Heart left ventricle (tissue), 16 donors: ENCODE data around the gene NPTX1. TPM values are rescaled to one million over a fixed set of nuclear protein-coding genes. Genes with fewer than 3 reads are reported as not detected.

Source experiments
- ATAC-seq, 4 donors: fragments of 200-7000 bp; cut with Tn5 transposase; one replicate each; pipeline ENCODE4 v1.9.1; 2020 to 2022; ENCODE audit warnings: moderate library complexity in 4 of 4, mild to moderate bottlenecking in 3 of 4, moderate number of reproducible peaks in 1 of 4
- DNase-seq, 5 donors: peaks; one replicate each; pipeline ENCODE4 v3.0.0-alpha.2; 2020
- H3K27ac ChIP-seq, 12 donors: fragments of 200-600 bp; sonication (generic) in 4 of 12; one replicate each; pipeline versions ENCODE4 v1.5.0 to v1.8.0; 2016 to 2022; ENCODE audit warnings: mild to moderate bottlenecking in 2 of 12
- H3K27me3 ChIP-seq, 9 donors: fragments of 200-600 bp; sonication (generic) in 2 of 9; one replicate each; pipeline versions ENCODE4 v1.5.1 to v1.8.0; 2016 to 2022; ENCODE audit warnings: mild to moderate bottlenecking in 3 of 9
- H3K36me3 ChIP-seq, 9 donors: fragments of 200-600 bp; sonication (generic) in 2 of 9; one replicate each; pipeline versions ENCODE4 v1.5.0 to v1.8.0; 2018 to 2022; ENCODE audit warnings: mild to moderate bottlenecking in 2 of 9
- H3K4me1 ChIP-seq, 12 donors: fragments of 200-600 bp; sonication (generic) in 4 of 12; one replicate each; pipeline versions ENCODE4 v1.5.0 to v1.8.0; 2016 to 2022; ENCODE audit warnings: mild to moderate bottlenecking in 3 of 12
- H3K4me3 ChIP-seq, 12 donors: fragments of 200-600 bp; sonication (generic) in 4 of 12; one replicate each; pipeline versions ENCODE4 v1.5.0 to v1.8.0; 2017 to 2022; ENCODE audit warnings: mild to moderate bottlenecking in 9 of 12, moderate library complexity in 4 of 12
- H3K9me3 ChIP-seq, 12 donors: fragments of 200-600 bp; sonication (generic) in 4 of 12; one replicate each; pipeline versions ENCODE4 v1.5.0 to v1.8.0; 2016 to 2022; ENCODE audit warnings: mild to moderate bottlenecking in 1 of 12
- CTCF ChIP-seq, 12 donors: fragments of 200-600 bp; sonication (generic) in 4 of 12; IDR thresholded peaks; one replicate each; pipeline versions ENCODE4 v1.5.0 to v1.8.0; 2018 to 2022; ENCODE audit warnings: antibody characterized with exemption in 12 of 12, mild to moderate bottlenecking in 5 of 12
- POLR2A ChIP-seq, 2 donors: fragments of 450-650 bp; IDR thresholded peaks; one replicate each; pipeline ENCODE4 v1.6.1; 2017; ENCODE audit warnings: antibody characterized with exemption in 2 of 2, mild to moderate bottlenecking in 2 of 2, moderate library complexity in 2 of 2
- WGBS, 4 donors: extraction: QIAGEN DNeasy Blood & Tissue Kit in 2 of 4; methylation state at CpG; one replicate each; pipeline versions ENCODE4 v1.1.5 to v1.1.7; 2013 to 2018; 5-methylcytosine and 5-hydroxymethylcytosine counted together
- intact Hi-C, 10 donors: fragments of 100-400 bp; cut with DNase I; formaldehyde crosslinking; loops; one replicate each; pipeline versions ENCODE4 v1.11.1 to v1.14.2; 2022
- polyA plus RNA-seq, 2 donors: library from polyadenylated mRNA; stranded (reverse); fragments of 200-250 nt; gene quantifications; one replicate each; pipeline ENCODE4 v1.2.3, GENCODE V29; 2013
- total RNA-seq, 9 donors: library from RNA; depleted of rRNA in 2 of 9; stranded (reverse); fragments of >200 nt in 2 of 9; fragmentation: NEBNext Ultra II Directional in 3 of 9; extraction: Animal tissue kit (Norgen Biotek cat#: 25700) in 3 of 9; gene quantifications; one replicate each; pipeline versions ENCODE4 v1.1.0 to v1.2.4, GENCODE V29; 2016 to 2023
- donor health status: ischemic (EF 13 %, LVEDD 7.1; RV severe dilation, severe dysfunction).
- donor health status: healthy with polysubstance abuse.
- donor health status: DM: no; HTN: yes; CAD: no.
- donor health status: DM: no; HTN: no; CAD: no.
- donor health status: ischemic (EF 25% LVEDD 6.9; RV normal size, moderate dysfunction).
- donor health status: ischemic (EF 25% LVEDD 5.7; RV mildly dilated, moderate dysfunction).
- donor health status: healthy.
- donor health status: DM: yes; HTN: yes; CAD: no.
- donor health status: ischemic (EF 35%, LVEDD 5.7; RV mildly dilated, moderate dysfunction).
- donor health status: nonischemic (EF 11% LVEDD 7.7; RV severe dilation, severe dysfunction).
- donor health status: DM: yes; HTN: yes; CAD: no.
- donor health status: PGD.
- donor health status: ischemic (EF 29% LVEDD 5.4; RV normal size, mild dysfunction).
- donor health status: nonischemic (EF 23%, LVEDD 6.1; RV moderate dilation, normal function).

The NPTX1 gene
- total and polyA plus RNA-seq, 11 donors, result 0.01 to 0.58 (median 0.09) TPM; not detected in 7

DNA sequence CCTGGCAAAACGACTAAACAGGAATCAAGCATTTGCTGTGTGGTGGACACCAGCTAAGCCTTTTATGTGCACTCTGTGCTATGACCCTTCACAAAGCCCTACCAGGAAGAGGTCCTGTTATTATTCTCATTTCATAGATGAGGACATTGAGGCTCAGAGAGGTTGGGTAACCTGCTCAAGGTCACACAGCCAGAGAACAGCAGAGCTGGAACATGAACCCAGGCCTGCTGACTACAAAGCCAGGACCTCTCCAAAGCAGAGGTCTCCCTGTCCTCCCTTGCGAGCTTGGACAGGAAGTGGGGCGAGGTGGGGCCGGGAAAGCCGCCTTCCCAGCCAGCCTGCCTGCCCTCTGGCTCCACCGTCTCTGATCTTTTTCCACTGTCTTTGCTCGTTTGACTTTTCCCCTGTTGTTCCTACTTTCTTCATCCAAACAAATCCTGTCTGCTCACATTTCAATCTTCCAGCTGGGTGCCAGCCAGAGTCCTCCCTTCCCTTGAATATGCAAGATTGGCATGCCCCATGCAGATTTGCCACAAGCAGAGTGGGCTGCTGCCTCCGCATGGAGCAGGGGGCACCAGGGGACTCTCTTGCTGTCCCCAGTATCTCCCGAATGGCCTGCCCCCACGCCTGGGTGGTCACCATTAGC is 44.5 kb upstream of the NPTX1 start:
- no peak for DNase-seq
- TF ChIP-seq CTCF (IDR thresholded peaks at IDR 0.05) (no peak), POLR2A (IDR thresholded peaks at IDR 0.05) (no peak)
- Histone ChIP-seq H3K4me3 (no peak overlapping the region), H3K4me1 (no peaks in the 10 kb centered on the region), H3K9me3 (no peaks in the 10 kb centered on the region), H3K27ac (no peak overlapping the region), H3K36me3 (no peaks in the 10 kb centered on the region), H3K27me3 (peaks cover 0 to 20% (median 0%) of the 10 kb centered on the region in 9 donors)
- ATAC-seq, result no peak
- WGBS, 4 donors, result 45 to 56% (median 47%) methylated on average over 10 of the region's 10 CpGs
- intact Hi-C loops, result no loop called here

DNA sequence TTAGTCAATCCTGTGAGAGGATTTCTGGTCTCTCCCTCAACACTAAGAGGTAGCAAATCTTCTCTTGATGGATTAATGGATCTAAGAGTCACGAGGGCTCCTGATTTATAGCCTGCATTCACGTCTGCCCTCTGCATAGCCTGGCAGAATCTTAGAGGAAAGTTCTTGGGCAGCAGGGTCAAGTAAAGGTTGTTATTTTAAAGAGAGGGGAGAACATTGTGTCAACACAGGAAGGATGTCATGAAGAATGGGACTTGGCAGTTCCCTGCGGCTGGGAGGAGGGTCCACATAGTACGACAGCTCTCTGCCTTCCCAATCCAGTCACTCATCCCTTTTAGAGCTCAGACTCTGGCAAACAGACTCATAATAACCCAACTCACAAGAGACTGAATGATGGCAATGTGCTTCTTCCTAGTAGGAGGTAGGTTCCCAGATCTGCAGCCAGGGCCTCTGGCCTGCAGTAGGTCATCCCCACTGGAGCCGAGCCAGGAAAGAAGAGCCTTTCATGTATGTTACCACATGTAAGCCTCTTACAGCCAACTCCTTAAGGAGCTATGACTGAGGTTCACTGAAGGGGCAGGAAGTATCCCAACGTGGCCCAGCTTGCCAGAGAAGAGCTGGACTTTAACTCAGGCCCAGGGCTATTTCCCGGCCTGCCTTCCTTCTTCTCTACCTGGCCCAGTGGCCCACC is 42.8 kb upstream of the NPTX1 start:
- no peak overlapping the region for H3K4me3 ChIP-seq
- no peak for TF ChIP-seq CTCF (IDR thresholded peaks at IDR 0.05)
- no peak for TF ChIP-seq POLR2A (IDR thresholded peaks at IDR 0.05)

DNA sequence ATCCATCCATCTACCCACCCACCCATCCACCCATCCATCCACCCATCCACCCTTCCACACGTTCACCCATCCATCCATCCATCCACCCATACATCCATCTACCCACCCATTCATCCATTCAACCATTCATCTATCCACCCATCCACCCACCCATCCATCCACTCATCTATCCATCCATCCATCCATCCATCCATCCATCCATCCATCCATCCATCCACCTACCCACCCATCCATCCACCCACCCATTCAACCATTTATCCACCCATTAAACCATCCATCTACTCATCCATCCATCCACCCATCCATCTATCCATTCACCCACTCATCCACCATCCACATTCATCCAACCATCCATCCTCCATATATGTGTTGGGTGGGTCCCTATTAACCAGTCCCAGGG is 42.0 kb upstream of the NPTX1 start:
- Histone ChIP-seq H3K36me3 (no peaks in the 10 kb centered on the region), H3K4me3 (no peak overlapping the region), H3K4me1 (peaks cover 0 to 3% (median 0%) of the 10 kb centered on the region in 12 donors), H3K27me3 (peaks cover 0 to 11% (median 0%) of the 10 kb centered on the region in 9 donors), H3K27ac (no peak overlapping the region), H3K9me3 (no peaks in the 10 kb centered on the region)
- intact Hi-C loops, result no loop called here
- DNase-seq (no peak), ATAC-seq (no peak)
- TF ChIP-seq POLR2A (IDR thresholded peaks at IDR 0.05), result no peak
- TF ChIP-seq CTCF (IDR thresholded peaks at IDR 0.05), result no peak
- 69 to 79% (median 71%) methylated on average over 1 of the region's 1 CpG for WGBS, 4 donors

More for the DNA sequence above, 42.8 kb upstream of the NPTX1 start:
- H3K4me1 ChIP-seq, result no peaks in the 10 kb centered on the region
- H3K9me3 ChIP-seq, result no peaks in the 10 kb centered on the region
- intact Hi-C loops, result no loop called here
- peaks cover 0 to 13% (median 0%) of the 10 kb centered on the region in 9 donors for H3K27me3 ChIP-seq
- DNase-seq, result no peak
- no peak for ATAC-seq
- no peaks in the 10 kb centered on the region for H3K36me3 ChIP-seq
- no peak overlapping the region for H3K27ac ChIP-seq
- WGBS, 4 donors, result 48 to 57% (median 54%) methylated on average over 7 of the region's 7 CpGs

DNA sequence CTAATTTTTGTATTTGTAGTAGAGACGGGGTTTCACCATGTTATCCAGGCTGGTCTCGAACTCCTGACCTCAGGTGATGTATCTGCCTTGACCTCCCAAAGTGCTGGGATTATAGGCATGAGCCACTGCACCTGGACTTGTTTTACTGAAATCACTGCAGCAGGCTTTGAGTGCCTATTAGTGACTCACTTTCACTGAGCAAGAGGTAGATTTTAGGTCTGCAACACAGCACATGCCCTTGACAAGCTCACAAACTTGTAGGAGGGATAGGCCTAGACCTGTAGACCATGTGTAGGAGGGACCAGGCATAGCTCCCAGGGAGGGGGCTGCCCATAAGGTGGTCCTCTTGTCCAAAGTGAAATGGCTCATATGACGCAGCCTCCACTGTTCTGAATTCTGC is 41.2 kb upstream of the NPTX1 start:
- Histone ChIP-seq H3K9me3 (no peaks in the 10 kb centered on the region), H3K4me1 (peaks cover 0 to 3% (median 0%) of the 10 kb centered on the region in 12 donors), H3K27ac (no peak overlapping the region), H3K36me3 (no peaks in the 10 kb centered on the region), H3K4me3 (no peak overlapping the region), H3K27me3 (peaks cover 0 to 5% (median 0%) of the 10 kb centered on the region in 9 donors)
- DNase-seq (no peak), ATAC-seq (no peak)
- intact Hi-C loops, result no loop called here
- WGBS, 4 donors, result 88 to 95% (median 92%) methylated on average over 3 of the region's 3 CpGs
- no peak for TF ChIP-seq POLR2A (IDR thresholded peaks at IDR 0.05)
- TF ChIP-seq CTCF (IDR thresholded peaks at IDR 0.05), result no peak
